Measurements from ENCODE around the gene USP32.

Gene USP32

GRCh38 chr17:60139438-60140285, 252.3 kb downstream of the USP32 start:
- peak; percentile 52 for TF ChIP-seq CTCF (conservative IDR thresholded peaks at IDR 0.05; ENCODE audit: control insufficient read depth, insufficient read depth, low read depth, low read length)
- no peak overlapping the region for H3K4me3 ChIP-seq (ENCODE audit: control insufficient read depth, low read depth, low read length)
- peak; percentile 56 for DNase-seq (ENCODE audit: low read depth)

- no peak for TF ChIP-seq CTCF (conservative IDR thresholded peaks at IDR 0.05; ENCODE audit: control insufficient read depth, insufficient read depth, low read depth, low read length)
- no peak for DNase-seq (ENCODE audit: low read depth)
- H3K4me3 ChIP-seq (ENCODE audit: control insufficient read depth, low read depth, low read length) = no peak overlapping the region
Observed at GRCh38 chr17:60138769-60139437, 253.0 kb downstream of the USP32 start.

- no peak overlapping the region for H3K4me3 ChIP-seq (ENCODE audit: control insufficient read depth, low read depth, low read length)
- no peak for TF ChIP-seq CTCF (conservative IDR thresholded peaks at IDR 0.05; ENCODE audit: control insufficient read depth, insufficient read depth, low read depth, low read length)
Observed at GRCh38 chr17:60137731-60138130, 254.2 kb downstream of the USP32 start.

GRCh38 chr17:60135951-60136666, 255.8 kb downstream of the USP32 start:
- DNase-seq (ENCODE audit: low read depth) = no peak
- peak overlapping the region; percentile 85 for H3K4me3 ChIP-seq (ENCODE audit: control insufficient read depth, low read depth, low read length)
- TF ChIP-seq CTCF (conservative IDR thresholded peaks at IDR 0.05; ENCODE audit: control insufficient read depth, insufficient read depth, low read depth, low read length) = no peak

More at GRCh38 chr17:60137731-60138130, 254.2 kb downstream of the USP32 start:
- DNase-seq (ENCODE audit: low read depth) = no peak

GRCh38 chr17:60135151-60135950, 256.6 kb downstream of the USP32 start:
- peak; percentile 88 for DNase-seq (ENCODE audit: low read depth)
- H3K4me3 ChIP-seq (ENCODE audit: control insufficient read depth, low read depth, low read length) = peak overlapping the region; percentile 85
- TF ChIP-seq CTCF (conservative IDR thresholded peaks at IDR 0.05; ENCODE audit: control insufficient read depth, insufficient read depth, low read depth, low read length) = no peak
